GM03348 (cell line): ENCODE results near the gene CEP78.
"Not testable (repeated sequence)": the region's sequence is repeated elsewhere in the genome, so short reads cannot be mapped to it uniquely, and the experiment has no call there.

ENCODE experiments used
- DNase-seq: peaks from one replicate; pipeline ENCODE4 v3.0.0; 2012; ENCODE audit warnings: low spot score

CEP78 gene

DNA sequence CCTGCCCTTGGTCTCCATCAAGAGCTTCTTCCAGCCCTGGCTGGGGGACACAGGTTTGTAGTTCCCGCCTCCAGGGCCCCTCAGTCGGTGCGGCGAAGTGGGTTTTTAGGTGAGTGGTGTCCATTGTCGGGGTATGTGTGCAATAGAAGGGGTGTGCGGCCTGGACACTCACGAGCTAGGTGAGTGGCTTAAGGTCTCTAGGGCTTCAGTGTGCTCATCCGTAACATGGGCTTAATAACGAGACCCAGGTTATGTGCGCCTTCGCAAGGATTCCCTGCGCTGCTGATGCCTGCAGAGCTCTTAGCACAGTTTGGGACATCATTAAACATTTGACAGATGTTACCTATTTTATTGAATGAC is 656 bp downstream of the CEP78 start:
- DNase-seq: no peak

DNA sequence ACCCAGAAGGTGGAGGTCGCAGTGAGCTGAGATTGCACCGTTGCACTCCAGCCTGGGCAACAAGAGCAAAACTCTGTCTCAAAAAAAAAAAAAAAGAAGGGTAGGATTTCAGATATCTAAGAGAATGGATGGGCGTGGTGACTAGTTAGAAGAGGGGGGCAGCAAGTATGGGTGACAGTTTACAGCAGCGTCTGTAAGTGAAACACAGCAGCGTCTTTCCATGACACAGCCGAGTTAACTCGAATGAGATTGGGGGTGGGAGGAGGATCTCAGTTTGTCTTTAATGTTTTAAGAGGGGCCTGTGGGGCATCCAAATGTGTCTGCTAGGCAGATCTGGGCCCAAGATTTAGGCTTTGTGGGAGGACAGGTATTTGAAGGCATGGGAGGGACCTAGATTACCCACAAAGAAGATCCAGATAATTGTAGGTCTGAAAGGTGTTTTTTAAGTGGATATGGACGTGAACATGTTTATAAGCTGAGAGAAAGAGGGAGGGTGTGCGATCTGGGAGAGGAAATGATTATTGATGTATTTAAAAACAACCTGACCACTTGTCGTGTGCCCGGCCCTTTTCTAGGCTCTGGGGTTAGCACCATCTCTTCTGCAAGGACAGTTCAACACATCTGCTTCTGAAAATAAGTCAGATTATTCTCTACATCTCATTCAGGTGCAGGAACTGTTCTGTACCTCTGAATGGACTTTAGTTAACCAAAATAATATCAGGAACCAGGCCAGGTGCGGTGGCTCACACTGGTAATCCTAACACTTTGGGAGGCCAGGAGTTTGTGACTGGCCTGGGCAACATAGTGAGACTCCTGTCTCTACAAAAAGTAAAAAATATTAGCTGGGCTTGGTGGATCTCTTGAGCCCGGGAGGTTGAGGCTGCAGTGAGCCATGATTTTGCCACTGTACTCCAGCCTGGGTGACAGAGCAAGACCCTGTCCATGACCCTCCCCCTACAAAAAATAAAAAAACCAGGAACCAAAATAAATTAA is 2.5 kb downstream of the CEP78 start:
- no peak for DNase-seq

DNA sequence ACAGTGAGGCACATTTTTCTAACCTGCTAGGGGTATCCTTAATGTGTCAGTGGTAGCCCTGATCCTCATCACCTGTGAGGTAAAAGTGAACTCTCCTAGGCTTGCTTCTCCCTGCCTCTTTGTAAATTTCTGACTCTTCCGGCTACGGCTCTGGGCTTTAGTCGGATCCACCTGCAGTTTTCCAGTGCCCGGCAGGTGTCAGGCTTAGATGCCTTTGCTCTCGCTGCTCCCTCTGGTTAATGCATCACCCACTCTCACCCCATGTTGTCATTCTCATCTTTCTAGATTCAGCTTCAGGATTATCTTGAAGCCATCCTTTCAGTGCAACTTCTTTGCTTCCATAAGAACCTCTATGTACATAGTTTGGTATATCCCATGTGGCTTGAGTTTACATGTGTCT is 3.6 kb downstream of the CEP78 start:
- no peak for DNase-seq

DNA sequence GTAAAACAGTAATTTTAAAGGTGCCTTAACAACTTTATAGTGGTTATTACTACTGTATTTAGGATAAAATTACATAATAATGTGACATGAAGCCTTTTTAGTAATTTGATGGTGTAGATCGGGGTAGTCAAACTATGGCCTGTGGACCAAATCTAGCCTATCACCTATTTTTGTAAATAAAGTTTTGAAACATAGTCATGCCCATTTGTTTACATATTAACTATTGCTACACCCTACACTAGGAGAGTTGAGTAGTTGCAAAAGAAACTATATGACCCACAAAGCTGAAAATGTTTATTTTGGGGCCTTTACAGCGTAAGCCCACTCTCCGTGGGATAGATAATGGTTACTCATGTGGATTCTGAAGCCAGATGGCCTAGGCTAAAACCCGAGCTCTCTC is 6.2 kb downstream of the CEP78 start:
- DNase-seq: no peak

DNA sequence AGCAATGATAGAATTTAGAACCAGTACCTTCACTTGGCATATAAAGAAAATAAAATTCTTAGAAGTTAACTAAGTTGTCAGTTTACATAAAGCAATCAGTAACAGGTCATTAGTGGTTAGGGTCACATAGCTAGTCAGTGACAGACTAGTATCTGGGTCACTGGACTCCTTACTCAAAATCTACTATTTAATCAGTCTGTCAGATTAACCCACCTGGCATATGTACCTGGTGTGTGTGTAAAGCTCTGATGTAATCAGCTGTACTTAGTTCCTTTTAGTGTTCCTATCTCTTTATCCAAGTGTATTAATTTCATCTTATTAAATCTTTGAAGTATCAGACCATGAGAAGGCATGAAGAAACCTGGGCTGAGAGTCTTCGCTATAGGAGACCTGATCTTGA is 7.3 kb downstream of the CEP78 start:
- no peak for DNase-seq

DNA sequence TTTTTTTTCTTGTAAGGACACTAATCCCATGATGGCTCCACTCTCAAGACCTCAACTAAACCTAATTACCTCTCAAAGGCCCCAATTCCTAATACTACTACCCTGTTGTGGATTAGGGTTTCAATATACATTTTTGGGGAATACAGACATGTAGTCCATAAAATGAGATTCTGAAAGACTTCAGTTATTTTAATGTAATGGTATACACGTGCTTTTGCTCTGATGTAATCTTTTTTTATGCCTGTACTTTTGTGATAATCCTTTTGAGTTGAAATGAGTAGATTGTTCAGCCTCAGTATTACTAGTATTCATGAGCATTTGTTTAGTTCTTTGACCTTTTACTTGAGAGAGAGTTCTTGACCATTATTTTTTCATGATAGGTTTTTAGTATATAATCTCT is 9.5 kb downstream of the CEP78 start:
- DNase-seq: no peak

DNA sequence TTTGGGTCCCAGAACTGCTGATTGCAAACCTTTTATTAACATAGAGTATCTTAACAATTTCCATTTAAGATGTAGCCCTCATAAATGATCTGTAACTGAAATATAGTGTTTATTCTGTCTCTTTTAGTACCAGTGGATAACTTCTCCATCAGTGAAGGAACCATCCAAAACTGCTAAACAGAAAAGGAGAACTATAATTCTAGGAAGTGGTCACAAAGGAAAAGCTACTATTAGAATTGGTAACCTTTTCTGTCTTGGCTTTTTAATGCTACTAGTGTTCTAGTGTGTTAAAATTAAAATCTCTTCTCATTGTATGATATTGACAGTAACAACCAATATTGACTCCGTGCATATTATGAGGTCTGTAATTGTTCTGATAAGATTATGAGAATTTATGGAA is 12.8 kb downstream of the CEP78 start:
- DNase-seq: no peak

DNA sequence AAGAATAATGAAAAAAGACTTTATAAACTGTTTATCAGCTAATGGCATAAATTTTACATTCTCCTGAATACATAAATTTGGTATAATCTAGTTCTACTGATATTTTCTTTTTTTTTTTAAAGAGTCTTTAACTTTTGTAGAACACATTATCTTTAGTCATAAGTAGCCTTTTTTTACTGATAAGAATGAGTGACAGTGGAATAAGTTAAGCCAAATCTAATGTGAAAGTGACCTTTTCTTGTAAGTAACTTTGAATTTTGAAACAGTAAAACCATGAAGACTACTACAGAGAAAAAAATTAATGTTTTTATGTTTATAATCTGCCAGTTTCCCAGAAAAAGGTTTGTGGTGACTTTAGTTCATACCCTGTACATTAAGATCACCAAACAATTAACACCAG is 13.7 kb downstream of the CEP78 start:
- no peak for DNase-seq

DNA sequence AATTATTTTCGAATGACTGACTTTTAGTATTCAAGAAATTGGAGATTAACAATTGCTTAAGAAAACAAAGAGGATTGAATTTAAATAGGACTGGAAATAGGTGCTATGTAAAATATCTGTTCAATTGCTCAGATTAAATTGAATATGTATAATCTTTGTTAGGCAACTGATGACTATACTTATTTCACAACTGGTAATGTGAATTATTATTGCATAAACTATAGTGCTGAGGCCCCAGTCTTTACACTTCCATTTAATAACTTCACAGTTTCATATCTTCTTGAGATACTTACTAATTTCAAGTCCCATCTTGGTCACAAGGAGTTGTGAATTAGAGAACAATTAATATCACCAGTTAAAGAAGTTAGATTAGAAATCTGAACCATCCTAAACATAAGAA is 16.7 kb downstream of the CEP78 start:
- DNase-seq: no peak

DNA sequence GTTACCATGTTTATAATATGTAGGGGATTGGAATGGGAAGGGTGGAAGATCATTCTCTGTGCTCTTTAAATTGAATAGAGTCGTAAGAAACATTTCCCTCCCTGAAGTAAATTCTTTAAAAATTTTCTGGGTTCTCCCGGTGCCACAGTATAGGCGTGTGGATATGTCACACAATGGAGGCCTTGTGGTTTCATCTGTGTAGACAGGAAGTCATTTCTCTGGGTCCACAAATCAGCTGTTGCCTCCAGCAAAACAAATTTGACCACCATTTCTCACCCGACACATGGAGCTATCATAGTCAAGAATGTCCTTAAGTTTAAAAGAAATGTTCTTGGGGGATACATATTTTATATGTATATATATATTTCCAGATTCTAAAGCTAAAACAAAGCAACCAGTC is 17.4 kb downstream of the CEP78 start:
- DNase-seq: no peak

DNA sequence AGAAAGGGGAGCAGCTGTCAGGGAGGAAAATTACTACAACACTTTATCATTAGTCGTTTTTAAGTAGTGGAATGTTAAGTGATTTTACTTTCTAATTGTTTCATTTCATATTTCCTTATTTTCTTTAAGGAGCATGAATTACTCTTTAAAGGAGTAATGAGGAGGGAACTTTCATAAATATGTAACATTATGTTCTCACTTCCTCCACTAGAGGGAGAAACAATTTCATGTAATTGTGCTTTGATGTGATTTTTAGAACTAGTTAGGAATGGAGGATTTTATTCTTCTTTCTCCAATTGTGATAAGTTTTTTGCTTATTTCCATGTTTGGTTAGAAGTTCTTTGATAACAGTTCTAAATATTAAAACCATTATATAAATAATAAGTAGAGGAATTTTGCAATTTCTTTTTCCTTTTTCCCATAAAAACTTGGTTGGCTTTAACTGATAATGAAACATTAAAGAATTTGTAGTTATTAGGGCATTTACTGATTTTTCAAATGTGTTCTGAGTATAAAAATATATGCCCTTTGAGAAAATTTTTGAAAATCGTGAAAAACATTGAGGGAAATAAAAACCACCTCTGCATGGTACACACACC is 25.6 kb downstream of the CEP78 start:
- peak; percentile 61 for DNase-seq

DNA sequence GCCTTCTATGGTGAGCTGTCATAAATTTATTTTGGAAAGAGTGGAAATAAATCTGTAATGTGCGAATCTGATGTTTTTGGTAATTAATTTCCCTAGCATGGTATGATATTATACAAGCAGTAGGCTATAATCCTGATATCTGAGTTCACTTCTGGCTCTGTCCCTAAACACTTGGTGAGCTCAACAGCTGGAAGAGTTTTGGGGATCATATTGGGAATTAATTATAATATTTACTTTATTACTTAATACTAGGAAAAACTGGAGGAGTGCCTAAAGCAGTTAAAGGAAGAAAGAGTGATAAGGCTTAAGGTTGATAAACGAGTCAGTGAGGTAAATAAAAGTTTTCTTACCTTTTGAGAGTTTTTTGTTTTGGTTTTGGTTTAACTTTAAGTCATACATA is 26.8 kb downstream of the CEP78 start:
- no peak for DNase-seq

DNA sequence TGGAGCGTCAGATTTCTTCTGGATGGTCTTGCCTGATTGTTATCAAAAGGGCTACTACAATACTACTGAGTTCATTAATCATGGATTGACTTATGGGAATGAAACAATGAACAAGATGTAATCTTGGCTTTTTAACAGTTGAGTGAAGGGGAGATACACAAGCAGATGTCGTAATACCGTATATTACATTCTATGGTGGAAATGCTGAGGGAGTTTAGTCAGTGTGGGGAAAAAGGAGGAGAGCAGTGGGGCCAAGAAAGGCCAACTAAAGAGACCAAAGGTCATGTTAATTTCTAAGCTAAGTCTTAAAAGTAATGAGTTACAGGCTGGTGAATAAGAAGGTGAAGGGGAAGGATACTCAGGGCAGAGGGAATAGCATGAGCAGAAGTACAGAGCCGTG is 32.0 kb downstream of the CEP78 start:
- DNase-seq: no peak

DNA sequence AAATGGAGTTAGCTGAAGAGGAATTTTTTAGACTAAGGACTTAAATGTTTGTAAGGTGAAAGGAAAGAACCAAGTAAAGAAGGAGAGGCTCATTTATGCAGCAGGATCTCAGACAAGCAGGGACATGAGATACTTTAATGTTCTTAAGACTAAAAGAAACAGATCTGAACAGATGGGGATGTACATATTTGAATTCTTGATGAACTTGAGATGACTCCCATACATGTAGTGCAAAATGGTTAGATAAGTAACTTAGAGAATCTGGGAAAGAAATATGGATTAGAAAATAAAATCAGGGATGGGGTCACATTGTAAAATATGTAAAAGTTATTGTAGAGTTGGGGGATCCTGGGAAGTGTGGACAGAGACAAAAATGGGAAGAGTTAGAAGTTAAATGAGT is 33.9 kb downstream of the CEP78 start:
- no peak for DNase-seq

DNA sequence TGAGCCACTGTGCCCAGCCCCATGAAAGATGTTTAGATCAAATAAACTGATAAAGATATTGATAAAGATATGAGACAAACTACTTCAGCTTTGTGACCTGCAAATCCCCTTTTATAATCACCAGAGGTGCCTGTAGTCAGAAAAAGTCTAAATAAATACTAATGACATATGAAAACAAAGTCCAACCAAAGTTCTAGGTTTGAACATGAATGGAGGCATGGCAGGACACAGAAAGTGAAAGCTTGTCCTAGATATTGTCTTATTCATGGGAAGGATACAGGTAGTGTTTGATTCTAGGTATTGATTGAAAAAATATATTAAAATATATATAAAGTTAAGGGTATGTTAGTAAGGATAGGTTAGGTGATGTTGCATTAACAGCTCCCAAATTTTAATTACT is 36.4 kb downstream of the CEP78 start:
- DNase-seq: no peak

DNA sequence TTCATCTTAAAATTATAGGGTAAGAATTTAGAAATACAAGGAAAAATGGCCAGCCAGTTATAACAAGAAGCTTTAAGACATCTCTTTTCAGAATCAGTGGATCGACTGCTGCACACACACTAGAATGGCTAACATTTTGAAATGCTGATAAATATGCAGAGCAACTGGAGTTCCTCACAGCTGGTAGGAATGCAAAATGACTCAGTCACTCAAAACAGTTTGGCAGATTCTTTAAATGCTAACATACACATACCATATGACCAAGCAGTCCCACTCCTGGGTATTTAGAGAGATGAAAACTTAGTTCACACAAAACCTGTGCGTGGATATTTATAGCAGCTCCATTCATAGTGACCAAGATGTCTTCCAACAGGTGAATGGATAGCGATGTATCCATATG is 37.9 kb downstream of the CEP78 start:
- DNase-seq: no peak

DNA sequence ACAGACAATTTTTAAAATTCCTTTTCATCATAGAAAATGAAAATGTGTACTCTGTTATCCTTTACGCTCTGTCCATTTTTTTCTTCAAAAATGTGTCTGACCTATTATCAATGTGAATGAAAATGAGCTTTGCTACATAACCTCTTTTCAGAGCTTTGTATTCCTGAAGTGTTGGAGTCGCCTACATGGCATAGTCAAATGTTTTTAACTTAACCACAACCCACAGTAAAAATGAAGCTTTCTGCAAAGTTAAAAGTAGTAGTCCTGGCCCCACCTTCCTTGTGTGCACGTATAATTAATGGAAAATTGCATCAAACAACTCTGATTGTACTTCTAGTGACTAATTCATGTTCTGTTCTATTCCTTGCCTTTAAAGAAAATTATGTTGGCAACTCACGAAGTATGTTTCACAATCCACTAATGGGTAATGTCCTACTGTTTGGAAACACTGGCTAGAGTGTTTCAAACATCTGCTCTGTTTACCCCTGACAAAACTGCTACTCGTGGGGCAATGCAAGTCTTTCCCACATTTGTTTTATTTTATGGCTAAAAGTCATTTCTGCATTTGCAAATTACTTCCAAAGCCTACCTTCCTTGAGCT is 42.4 kb downstream of the CEP78 start:
- DNase-seq: peak; percentile 73

DNA sequence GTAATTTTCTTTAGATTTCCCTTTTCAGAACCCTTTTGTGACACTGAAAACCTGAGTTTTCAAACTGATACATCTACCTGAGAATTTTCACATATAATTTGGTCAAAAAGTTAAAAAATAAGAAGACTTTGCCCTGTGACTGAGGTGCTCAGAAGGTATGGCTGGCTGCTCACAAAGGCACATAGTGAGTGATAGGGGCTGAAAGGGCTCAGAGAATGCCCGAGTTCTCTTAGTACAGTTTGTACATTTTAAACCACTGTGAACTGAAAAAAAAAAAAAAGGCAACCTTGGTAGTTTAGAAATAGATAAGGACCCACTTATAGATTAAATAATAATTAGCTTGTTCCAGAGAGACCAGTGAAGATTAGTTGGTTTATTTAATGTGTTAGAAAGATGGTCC is 42.9 kb downstream of the CEP78 start:
- DNase-seq: no peak

DNA sequence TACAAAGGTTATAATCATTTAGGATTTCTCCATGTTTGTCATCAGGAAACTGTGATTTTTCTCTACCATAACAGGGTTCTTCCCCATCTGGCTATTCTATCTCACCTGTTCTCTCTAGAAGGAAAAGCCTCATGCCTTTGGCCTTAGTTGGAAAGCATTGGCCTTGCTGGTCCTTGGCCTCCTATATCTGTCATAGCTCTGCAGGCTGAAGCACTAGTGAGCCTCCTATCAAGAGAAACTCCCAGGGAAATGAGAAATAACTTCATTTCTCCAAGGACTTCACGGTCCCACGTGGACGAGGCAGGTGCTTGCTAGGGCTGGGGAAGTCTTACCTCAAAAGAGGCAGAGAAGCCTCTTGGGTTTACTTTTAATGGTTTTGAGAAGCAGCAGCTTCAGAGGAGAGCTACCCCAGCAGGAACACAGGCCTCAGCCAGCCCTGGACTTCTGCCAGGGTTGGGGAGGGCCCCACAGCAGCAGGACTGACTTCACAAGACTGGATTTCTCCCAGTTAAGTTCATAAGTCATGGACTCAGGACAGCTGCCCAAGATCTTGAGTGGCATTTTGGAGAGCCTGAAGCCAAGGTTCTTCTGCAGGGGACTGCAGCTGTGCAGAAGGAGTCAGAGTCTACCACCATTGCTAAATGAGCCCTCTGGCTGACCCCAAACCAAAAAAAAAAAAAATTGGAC is 45.2 kb downstream of the CEP78 start:
- DNase-seq: peak; percentile 44

DNA sequence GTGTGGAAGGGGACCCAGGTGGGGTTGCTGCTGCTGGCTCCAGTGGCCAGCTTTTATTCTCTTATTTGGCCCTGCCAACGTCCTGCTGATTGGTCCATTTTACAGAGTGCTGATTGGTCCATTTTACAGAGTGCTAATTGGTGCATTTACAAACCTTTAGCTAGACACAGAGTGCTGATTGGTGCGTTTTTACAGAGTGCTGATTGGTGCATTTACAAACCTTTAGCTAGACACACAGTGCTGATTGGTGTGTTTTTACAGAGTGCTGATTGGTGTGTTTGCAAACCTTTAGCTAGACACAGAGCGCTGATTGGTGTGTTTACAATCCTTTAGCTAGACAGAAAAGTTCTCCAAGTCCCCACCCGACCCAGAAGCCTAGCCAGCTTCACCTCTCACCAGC is 48.3 kb downstream of the CEP78 start:
- not testable (repeated sequence) for DNase-seq

DNA sequence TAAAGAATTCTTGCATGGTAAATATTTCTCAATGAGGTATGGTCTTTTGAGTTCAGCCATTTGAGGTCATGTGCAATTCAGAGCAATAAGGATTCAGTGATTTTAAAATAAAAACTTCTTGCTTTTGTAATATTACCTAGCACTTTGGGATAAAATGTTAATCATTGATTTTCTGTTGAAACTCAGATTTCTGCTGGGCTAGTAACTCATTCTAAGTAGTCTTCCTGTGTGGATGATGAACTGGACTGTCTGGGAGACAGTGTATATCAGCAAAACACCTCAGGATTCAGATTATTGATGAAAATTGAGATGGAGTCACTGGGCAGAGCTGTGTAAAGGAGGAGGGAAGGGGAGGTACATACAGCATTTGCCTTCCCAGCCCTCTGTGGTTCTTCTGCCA is 50.2 kb downstream of the CEP78 start:
- DNase-seq: no peak

DNA sequence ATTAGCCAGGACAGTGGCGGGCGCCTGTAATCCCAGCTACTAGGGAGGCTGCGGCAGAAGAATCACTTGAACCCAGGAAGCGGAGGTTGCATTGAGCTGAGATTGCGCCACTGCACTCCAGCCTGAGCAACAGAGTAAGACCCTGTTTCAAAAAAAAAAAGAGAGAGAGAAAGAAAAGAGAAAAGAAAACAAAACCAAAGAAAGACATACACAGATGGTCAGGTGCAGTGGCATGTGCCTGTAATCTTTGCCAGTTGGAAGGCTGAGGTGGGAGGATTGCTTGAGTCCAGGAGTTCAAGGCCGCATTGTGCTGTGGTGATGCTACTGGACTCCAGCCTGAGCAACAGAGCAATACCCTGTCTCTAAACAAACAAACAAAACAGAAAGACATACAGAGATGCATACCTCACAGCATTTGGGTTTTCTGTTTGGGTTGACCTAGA is 51.1 kb downstream of the CEP78 start:
- DNase-seq: no peak
